Stimulated activated CD4-positive, alpha-beta T cell treated with anti-CD3 and anti-CD28 coated beads, Interleukin-15, amount 100 ng/mL, for 1 hour (primary cell): ENCODE data around the gene ADM.

Experiments used
- DNase-seq, 2 donors: peaks; one replicate each; pipeline ENCODE4 v3.0.0-alpha.2; 2020; ENCODE audit warnings: low read depth in 1 of 2, low spot score in 1 of 2

The ADM gene

GRCh38 chr11:10327254-10327653 is 22.4 kb downstream of the ADM start:
- DNase-seq = no peak

- DNase-seq = no peak
These were observed 23.6 kb downstream of the ADM start for GRCh38 chr11:10328314-10329098.

- DNase-seq = no peak
These were observed 24.5 kb downstream of the ADM start for GRCh38 chr11:10329356-10329755.

DNA sequence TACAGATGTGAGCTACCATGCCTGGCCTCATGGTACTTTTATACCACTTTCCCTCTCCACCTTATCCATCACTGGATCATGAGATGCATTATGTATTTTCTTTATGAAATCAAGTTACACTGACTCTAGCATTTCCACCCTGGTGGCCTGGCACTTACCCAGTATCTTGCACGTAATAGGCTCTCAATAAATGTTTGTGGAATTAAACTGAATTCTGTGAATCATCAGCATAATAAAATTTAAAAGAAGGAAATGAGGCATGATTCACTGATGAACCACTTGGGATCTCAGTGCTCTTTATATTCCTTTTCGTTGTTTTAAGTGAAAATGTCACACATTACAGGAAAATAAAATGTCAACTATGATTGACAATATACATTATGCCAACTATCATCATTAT is 25.1 kb downstream of the ADM start:
- no peak for DNase-seq

DNA sequence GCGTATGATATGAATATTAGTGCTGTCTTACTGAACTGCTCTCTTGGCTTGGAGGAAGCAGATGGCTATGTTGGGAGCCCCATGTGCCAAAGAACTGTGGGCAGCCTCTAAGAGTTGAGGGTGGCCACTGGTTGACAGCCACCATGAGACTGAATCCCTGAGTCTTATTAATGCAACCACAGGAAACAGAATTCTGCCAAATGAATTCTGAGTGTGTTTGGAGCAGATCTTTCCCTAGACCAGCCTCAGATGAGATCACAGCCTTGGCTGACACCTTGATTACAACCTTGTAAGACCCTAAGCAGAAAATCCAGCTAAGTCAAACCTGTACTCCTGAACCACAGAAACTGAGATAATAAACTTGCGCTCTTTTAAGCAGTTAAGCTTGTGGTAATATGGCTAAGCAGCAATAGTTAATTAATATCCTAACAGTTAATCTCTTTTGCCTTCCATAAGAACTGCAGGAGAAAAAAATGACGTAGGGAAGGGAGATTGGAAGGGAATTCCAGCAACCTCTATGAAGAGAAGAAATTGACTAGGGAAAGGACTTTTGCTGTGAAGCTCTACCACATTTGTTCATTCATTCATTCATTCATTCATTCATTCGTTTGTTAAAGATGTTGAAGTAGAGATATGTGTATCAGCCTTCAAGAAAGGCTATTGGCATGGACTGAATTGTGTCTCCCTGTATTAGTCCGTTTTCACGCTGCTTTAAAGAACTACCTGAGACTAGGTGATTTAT is 26.8 kb downstream of the ADM start:
- no peak for DNase-seq

DNA sequence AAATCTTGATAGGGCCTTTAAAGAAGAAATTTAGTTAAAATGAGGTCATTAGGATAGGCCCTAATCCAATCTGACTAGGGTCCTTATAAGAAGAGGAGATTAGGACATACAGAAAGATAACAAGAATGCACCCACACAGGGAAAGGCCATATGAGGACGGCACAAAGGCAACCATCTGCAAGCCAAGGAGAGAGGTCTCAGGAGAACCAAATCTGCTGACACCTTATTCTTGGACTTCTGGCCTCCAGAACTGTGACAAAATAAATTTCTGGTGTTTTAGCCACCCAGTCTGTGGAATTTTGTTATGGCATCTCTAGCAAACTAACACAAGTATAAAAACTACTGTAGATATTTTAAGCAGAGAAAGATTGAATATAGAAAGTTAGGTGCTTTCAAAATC is 28.6 kb downstream of the ADM start:
- DNase-seq = no peak

DNA sequence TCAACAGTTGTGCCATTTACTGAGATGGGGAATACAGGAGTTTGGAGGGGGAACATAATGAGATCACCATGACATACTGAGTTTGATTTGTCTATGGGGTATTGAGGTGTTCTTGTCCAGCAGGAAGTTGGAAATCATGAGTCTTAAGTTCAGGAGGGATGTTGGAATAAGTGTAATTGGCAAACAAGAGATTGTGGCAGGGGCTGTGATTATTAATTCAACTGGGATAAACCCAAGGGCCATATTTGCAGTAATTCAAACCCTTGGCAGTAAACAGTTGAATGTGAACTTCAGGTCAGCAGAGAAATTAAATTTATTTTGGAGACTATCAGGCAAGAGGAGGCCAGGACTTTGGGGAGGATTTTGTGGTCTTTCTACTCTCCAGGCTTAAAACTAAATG is 33.4 kb downstream of the ADM start:
- DNase-seq = no peak

DNA sequence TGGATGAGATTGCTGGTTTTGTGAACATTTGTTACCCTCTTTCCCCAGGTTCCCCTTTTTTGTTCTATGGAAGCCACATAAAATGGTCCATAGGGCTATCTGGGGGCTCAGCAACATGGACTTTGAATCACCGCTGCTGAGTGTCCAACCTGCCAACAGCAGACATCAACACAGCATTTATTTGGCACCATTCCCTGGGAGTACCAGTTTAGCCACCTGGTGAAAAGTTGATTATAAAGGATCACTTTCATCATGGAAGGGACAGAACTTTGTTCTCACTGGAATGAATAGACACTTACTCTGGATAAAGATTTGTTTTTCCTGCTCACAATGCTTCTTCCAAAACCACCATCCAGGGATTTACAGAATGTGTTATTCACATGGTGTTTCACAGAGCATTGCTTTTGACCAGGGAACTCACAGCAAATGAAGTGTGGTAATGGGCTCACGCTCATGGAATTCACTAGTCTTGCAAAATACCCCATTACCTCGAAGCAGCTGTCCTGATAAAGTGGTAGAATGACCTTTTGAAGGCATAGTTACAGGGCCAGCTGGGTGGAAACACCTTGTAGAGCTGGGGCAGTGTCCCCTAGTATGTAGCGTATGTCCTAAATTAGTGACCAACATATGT is 43.9 kb downstream of the ADM start:
- no peak for DNase-seq

DNA sequence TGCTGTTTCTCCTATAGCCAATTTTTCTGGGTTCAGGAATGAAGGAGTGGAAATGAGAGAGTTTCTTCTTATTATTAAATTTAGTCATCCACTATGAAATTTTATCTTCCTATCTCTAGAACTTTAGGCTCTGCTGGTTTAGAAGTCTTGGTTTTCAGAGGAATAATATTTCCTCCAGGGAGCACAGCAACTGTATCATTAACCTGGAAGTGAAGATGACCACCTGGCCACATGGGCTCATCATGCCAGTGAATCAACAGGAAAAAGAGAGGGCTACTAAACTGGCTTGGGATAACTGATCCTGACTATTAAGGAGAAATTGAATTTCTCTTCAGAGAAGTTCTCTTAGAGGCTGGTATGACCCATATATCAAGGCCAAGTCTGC is 44.4 kb downstream of the ADM start:
- DNase-seq = no peak

GRCh38 chr11:10349806-10350205 is 44.9 kb downstream of the ADM start:
- DNase-seq = no peak

- DNase-seq = no peak
These were observed 45.5 kb downstream of the ADM start for GRCh38 chr11:10350334-10350733.

DNA sequence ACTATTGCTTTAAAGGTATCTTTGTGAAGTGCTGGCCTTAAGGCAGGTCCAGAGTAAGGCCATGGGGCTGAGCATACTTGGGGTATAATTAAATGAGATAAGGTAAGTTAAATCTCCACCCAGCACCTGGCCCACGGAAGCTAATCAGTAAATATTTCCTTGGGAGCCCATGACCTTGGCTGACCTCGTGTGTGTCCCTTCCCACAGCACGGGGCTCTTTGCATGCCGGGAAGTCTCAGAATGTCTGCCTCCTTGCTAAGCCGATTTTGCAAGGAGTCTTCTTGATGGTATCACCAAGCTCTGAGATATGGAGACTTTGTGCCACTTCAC is 46.5 kb downstream of the ADM start:
- DNase-seq = no peak

DNA sequence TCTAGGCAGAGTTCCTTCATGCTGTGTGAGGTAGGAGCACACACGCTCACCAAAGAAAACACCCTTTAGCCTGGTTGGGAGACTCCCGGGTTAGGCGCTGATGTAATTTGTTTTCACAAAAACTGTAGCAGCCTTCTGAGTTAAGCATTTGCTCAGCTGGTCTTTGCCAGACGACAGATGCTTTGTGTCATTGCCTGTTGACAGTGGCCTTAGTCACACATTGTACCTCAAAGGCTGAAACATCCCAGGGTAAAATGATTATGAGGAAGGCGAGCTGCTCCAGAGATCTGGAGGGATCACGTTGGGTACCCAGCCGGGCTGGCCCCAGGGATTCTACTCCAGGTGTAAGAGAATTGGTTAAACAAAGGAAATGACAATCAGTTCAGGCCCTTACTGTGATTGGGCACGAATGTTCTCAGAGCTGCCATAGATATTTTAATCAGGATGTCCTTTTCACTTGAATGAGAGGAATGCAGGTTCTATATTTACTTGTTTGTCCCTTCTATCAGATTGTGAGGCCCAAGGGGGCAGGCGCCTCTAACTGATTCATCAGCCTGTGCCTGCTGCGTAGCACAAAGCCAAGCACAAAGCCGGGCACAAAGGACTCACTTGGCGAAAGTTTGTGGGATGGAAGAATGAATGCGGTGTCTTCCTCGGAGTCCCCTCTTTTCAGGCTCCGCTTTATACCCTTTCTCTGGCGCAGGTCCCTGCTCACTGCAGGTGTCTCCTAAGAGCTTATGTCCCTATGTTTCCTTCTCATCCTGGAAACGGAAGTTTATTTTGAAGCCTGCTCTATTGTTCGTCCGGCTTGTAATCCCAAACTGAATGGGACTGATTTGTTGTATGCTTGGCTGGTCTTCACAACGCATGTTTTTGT is 47.1 kb downstream of the ADM start:
- DNase-seq = no peak

DNA sequence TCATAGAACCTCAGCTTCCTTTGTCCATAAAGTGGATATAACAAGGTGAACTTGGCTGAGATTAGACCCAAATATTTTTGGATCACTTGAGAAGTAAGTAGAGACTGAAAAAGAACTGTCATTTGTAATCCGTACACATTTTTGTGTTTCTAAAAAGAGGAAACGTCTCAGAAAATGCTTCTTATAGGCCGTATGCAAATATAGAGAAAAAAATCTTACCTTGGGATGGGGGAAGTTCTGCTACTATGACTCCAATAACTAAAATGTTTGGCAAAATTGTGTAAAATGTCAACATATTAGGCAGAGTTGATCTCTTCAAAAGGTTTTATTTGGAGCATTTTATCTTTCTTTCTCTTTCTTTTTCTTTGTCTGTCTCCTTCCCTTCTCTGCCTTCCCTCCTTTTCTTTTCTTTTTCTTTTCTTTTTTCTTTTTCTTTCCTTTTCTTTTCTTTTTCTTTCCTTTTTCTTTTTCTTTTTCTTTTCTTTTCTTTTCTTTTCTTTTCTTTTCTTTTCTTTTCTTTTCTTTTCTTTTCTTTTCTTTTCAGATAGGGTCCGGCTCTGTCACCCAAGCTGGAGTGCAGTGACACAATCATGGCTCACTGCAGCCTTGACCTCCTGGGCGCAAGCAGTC is 48.2 kb downstream of the ADM start:
- no peak for DNase-seq

GRCh38 chr11:10354389-10354788 is 49.5 kb downstream of the ADM start:
- no peak for DNase-seq

DNA sequence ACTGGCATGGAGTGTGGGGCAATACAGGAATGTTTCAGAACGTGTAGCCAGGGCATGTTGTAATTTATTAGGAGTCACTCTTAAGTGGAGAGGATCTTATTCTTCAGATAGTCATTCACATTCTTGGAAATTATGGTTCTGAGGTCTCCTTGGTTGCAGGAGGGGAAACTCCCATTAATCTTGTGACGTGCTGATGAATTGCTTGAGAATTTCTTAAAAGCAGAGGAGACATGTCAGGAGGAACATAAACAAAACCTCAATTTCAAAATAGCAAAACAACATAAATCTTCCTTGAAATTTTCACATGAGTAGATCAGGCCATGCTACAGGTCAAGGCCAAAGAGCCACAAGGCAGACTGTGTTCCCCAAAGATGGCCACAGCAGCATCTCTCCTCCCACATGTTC is 50.4 kb downstream of the ADM start:
- no peak for DNase-seq

DNA sequence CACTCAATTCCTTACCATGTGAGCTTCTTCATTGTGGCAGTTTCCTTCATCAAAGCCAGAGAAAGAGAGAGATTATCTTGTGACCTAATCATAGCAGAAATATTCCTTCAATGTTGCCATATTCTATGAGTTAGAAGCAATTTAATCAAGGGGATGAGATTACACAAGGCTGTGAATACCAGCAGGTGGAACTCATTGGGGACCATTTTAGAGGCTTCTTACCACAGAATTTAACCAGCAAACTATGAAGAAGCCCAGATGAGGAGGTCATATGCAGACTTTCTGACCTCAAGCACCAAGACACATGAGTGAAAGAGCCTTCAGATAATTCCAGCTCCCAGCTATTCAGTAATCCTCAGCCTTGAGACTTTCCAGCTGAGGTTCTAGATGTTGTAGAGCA is 51.3 kb downstream of the ADM start:
- DNase-seq = no peak
